Liver (tissue), 3 donors: ENCODE measurements around the gene PAN3.

Experiments used
- ATF3 ChIP-seq: IDR thresholded peaks from 2 replicates; pipeline ENCODE4 v1.6.1; 2016; ENCODE audit warnings: antibody characterized with exemption
- CTCF ChIP-seq: fragments of 150-350 bp; IDR thresholded peaks from 2 replicates; pipeline ENCODE4 v1.5.1; 2017; ENCODE audit warnings: improper control_type of control experiment, low read depth, low read length; ENCODE audit not compliant: missing input control
- EGR1 ChIP-seq, 2 donors: IDR thresholded peaks; 2 replicates each; pipeline ENCODE4 v1.6.1; 2016 to 2018; ENCODE audit warnings: antibody characterized with exemption in 2 of 2, low read depth in 2 of 2
- RXRA ChIP-seq, 2 donors: IDR thresholded peaks; 2 replicates each; pipeline ENCODE4 v1.6.1; 2017 to 2018; ENCODE audit warnings: antibody characterized with exemption in 2 of 2, mild to moderate bottlenecking in 1 of 2
- TAF1 ChIP-seq: conservative IDR thresholded peaks from 2 replicates; pipeline ENCODE4 v1.6.1; 2016; ENCODE audit warnings: antibody characterized with exemption, mild to moderate bottlenecking
- TF ChIP-seq, protein P1 (sequence below): IDR thresholded peaks from 2 replicates; pipeline ENCODE4 v1.6.1; 2016; ENCODE audit warnings: antibody characterized with exemption, mild to moderate bottlenecking
- donor health status: healthy.
- donor health status: healthy.

GRCh38 chr13:28337166-28338005 is 199.0 kb downstream of the PAN3 start:
- TF ChIP-seq EGR1 (IDR thresholded peaks at IDR 0.05; ENCODE audit: low read depth in 2 of 2), result no peak
- TF ChIP-seq ATF3, result no peak
- TF ChIP-seq, protein P1, sequence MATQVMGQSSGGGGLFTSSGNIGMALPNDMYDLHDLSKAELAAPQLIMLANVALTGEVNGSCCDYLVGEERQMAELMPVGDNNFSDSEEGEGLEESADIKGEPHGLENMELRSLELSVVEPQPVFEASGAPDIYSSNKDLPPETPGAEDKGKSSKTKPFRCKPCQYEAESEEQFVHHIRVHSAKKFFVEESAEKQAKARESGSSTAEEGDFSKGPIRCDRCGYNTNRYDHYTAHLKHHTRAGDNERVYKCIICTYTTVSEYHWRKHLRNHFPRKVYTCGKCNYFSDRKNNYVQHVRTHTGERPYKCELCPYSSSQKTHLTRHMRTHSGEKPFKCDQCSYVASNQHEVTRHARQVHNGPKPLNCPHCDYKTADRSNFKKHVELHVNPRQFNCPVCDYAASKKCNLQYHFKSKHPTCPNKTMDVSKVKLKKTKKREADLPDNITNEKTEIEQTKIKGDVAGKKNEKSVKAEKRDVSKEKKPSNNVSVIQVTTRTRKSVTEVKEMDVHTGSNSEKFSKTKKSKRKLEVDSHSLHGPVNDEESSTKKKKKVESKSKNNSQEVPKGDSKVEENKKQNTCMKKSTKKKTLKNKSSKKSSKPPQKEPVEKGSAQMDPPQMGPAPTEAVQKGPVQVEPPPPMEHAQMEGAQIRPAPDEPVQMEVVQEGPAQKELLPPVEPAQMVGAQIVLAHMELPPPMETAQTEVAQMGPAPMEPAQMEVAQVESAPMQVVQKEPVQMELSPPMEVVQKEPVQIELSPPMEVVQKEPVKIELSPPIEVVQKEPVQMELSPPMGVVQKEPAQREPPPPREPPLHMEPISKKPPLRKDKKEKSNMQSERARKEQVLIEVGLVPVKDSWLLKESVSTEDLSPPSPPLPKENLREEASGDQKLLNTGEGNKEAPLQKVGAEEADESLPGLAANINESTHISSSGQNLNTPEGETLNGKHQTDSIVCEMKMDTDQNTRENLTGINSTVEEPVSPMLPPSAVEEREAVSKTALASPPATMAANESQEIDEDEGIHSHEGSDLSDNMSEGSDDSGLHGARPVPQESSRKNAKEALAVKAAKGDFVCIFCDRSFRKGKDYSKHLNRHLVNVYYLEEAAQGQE, result no peak
- TF ChIP-seq CTCF, result no peak
- no peak for TF ChIP-seq RXRA (IDR thresholded peaks at IDR 0.05)
- TF ChIP-seq TAF1, result no peak
